Trophoblast cell (in vitro differentiated cells and primary cell): Measurements from ENCODE around the gene ROR1.

Experiments used
- DNase-seq, 2 donors: peaks; one replicate each; pipeline ENCODE4 v3.0.0-alpha.2; 2016
- H2AFZ ChIP-seq: 2 replicates; pipeline ENCODE4 v1.6.1; 2013; ENCODE audit warnings: low read length, moderate library complexity, mild to moderate bottlenecking; ENCODE audit not compliant: insufficient read depth, poor library complexity
- H2AK5ac ChIP-seq: 2 replicates; pipeline ENCODE4 v1.6.1; 2013; ENCODE audit warnings: mild to moderate bottlenecking, low read length
- H2BK120ac ChIP-seq: 2 replicates; pipeline ENCODE4 v1.6.1; 2013; ENCODE audit warnings: low read length, mild to moderate bottlenecking, moderate library complexity; ENCODE audit not compliant: insufficient read depth, poor library complexity
- H2BK12ac ChIP-seq: 2 replicates; pipeline ENCODE4 v1.6.1; 2013; ENCODE audit warnings: mild to moderate bottlenecking, low read length, moderate library complexity
- H2BK5ac ChIP-seq: 2 replicates; pipeline ENCODE4 v1.6.1; 2013; ENCODE audit warnings: low read length, low read depth, moderate library complexity, mild to moderate bottlenecking; ENCODE audit not compliant: poor library complexity
- H3K14ac ChIP-seq: 2 replicates; pipeline ENCODE4 v1.6.1; 2013; ENCODE audit warnings: mild to moderate bottlenecking, low read length
- H3K18ac ChIP-seq: 2 replicates; pipeline ENCODE4 v1.6.1; 2013; ENCODE audit warnings: mild to moderate bottlenecking, low read length
- H3K23ac ChIP-seq: 2 replicates; pipeline ENCODE4 v1.6.1; 2013; ENCODE audit warnings: low read length
- H3K27ac ChIP-seq: 2 replicates; pipeline ENCODE4 v1.5.1; 2013; ENCODE audit warnings: low read depth, mild to moderate bottlenecking, inconsistent platforms, low read length, moderate library complexity
- H3K27me3 ChIP-seq: 2 replicates; pipeline ENCODE4 v1.6.1; 2013; ENCODE audit warnings: inconsistent platforms, mild to moderate bottlenecking, low read length, moderate library complexity; ENCODE audit not compliant: insufficient read depth
- H3K36me3 ChIP-seq, 2 experiments: 1 replicate in 1 of 2; 2 replicates in 1 of 2; pipeline ENCODE4 v1.6.1; 2013; ENCODE audit warnings: low read length in 2 of 2, mild to moderate bottlenecking in 2 of 2, moderate library complexity in 1 of 2; ENCODE audit not compliant: insufficient read depth in 2 of 2, control insufficient read depth in 1 of 2
- H3K4ac ChIP-seq: 2 replicates; pipeline ENCODE4 v1.6.1; 2013; ENCODE audit warnings: low read depth, mild to moderate bottlenecking, low read length, moderate library complexity
- H3K4me1 ChIP-seq, 2 experiments: 1 replicate in 1 of 2; 2 replicates in 1 of 2; pipeline ENCODE4 v1.6.1; 2013; ENCODE audit warnings: low read length in 2 of 2, mild to moderate bottlenecking in 2 of 2, moderate library complexity in 1 of 2; ENCODE audit not compliant: insufficient read depth in 2 of 2, control insufficient read depth in 1 of 2
- H3K4me2 ChIP-seq: 2 replicates; pipeline ENCODE4 v1.6.1; 2013; ENCODE audit warnings: inconsistent platforms, mild to moderate bottlenecking, low read length, moderate library complexity
- H3K4me3 ChIP-seq: 2 replicates; pipeline ENCODE4 v1.5.1; 2013; ENCODE audit warnings: mild to moderate bottlenecking, low read depth, low read length, inconsistent platforms
- H3K79me1 ChIP-seq: one replicate; pipeline ENCODE4 v1.6.1; 2013; ENCODE audit warnings: low read length
- H3K79me2 ChIP-seq: 2 replicates; pipeline ENCODE4 v1.6.1; 2013; ENCODE audit warnings: low read length, mild to moderate bottlenecking; ENCODE audit not compliant: control insufficient read depth, insufficient read depth, poor library complexity
- H3K9ac ChIP-seq: 2 replicates; pipeline ENCODE4 v1.6.1; 2013; ENCODE audit warnings: mild to moderate bottlenecking, low read length
- H3K9me3 ChIP-seq: 2 replicates; pipeline ENCODE4 v1.6.1; 2013; ENCODE audit warnings: low read depth, mild to moderate bottlenecking, control low read depth, inconsistent platforms, low read length; ENCODE audit not compliant: insufficient read depth
- H4K12ac ChIP-seq: 2 replicates; pipeline ENCODE4 v1.6.1; 2013; ENCODE audit warnings: low read depth, mild to moderate bottlenecking, low read length, moderate library complexity
- H4K8ac ChIP-seq: 2 replicates; pipeline ENCODE4 v1.6.1; 2013; ENCODE audit warnings: low read depth, mild to moderate bottlenecking, low read length, moderate library complexity
- H4K91ac ChIP-seq: one replicate; pipeline ENCODE4 v1.6.1; 2013; ENCODE audit warnings: low read depth, mild to moderate bottlenecking, low read length, moderate library complexity
- WGBS: extraction: QIAGEN DNeasy Blood & Tissue Kit; methylation state at CpG from one replicate; pipeline ENCODE4 v1.1.7; 2013; ENCODE audit warnings: missing lambda C conversion rate; ENCODE audit not compliant: insufficient read length, insufficient coverage; ENCODE audit errors: extremely low coverage; 5-methylcytosine and 5-hydroxymethylcytosine counted together

The ROR1 gene

GRCh38 chr1:64062941-64063581 is 289.2 kb downstream of the ROR1 start:
- Histone ChIP-seq H3K9me3 (no peaks in the 10 kb centered on the region), H3K4ac (no peak overlapping the region), H3K27ac (no peak overlapping the region), H3K79me2 (no peaks in the 10 kb centered on the region), H3K9ac (no peak overlapping the region), H2BK5ac (no peak overlapping the region), H3K4me2 (no peak overlapping the region), H3K4me1 (peaks cover 1 to 5% of the 10 kb centered on the region in 2 experiments), H3K36me3 (peaks cover 0 to 4% of the 10 kb centered on the region in 2 experiments), H2BK120ac (no peak overlapping the region), H3K23ac (no peak overlapping the region), H3K4me3 (no peak overlapping the region), H2AFZ (no peak overlapping the region), H4K8ac (no peak overlapping the region), H2BK12ac (no peak overlapping the region), H3K27me3 (no peaks in the 10 kb centered on the region), H4K12ac (no peak overlapping the region), H2AK5ac (no peak overlapping the region), H3K14ac (no peak overlapping the region), H3K18ac (no peak overlapping the region), H4K91ac (no peak overlapping the region), H3K79me1 (peaks cover 1% of the 10 kb centered on the region)
- peak in 1 of 2 donors; percentile 45 for DNase-seq
- no CpG with 5 or more reads among the region's 2 CpGs for WGBS

- H2BK120ac ChIP-seq, result no peak overlapping the region
- H3K9ac ChIP-seq, result no peak overlapping the region
- H2AK5ac ChIP-seq, result no peak overlapping the region
- WGBS, result no CpG with 5 or more reads among the region's 2 CpGs
- DNase-seq, result peak; percentile 72 to 84
- H4K91ac ChIP-seq, result no peak overlapping the region
- H3K4me3 ChIP-seq, result no peak overlapping the region
- H2BK12ac ChIP-seq, result no peak overlapping the region
- no peaks in the 10 kb centered on the region for H3K9me3 ChIP-seq
- no peak overlapping the region for H3K14ac ChIP-seq
- no peak overlapping the region for H3K23ac ChIP-seq
- peaks cover 1 to 5% of the 10 kb centered on the region in 2 experiments for H3K4me1 ChIP-seq
- H3K36me3 ChIP-seq, result peaks cover 0 to 4% of the 10 kb centered on the region in 2 experiments
- no peak overlapping the region for H4K12ac ChIP-seq
- H4K8ac ChIP-seq, result no peak overlapping the region
- H3K4ac ChIP-seq, result no peak overlapping the region
- H3K4me2 ChIP-seq, result no peak overlapping the region
- peaks cover 1% of the 10 kb centered on the region for H3K79me1 ChIP-seq
- H3K18ac ChIP-seq, result no peak overlapping the region
- H3K79me2 ChIP-seq, result no peaks in the 10 kb centered on the region
- H3K27me3 ChIP-seq, result no peaks in the 10 kb centered on the region
- no peak overlapping the region for H3K27ac ChIP-seq
- no peak overlapping the region for H2BK5ac ChIP-seq
- no peak overlapping the region for H2AFZ ChIP-seq
Observed at GRCh38 chr1:64065571-64065970, 291.8 kb downstream of the ROR1 start.

DNA sequence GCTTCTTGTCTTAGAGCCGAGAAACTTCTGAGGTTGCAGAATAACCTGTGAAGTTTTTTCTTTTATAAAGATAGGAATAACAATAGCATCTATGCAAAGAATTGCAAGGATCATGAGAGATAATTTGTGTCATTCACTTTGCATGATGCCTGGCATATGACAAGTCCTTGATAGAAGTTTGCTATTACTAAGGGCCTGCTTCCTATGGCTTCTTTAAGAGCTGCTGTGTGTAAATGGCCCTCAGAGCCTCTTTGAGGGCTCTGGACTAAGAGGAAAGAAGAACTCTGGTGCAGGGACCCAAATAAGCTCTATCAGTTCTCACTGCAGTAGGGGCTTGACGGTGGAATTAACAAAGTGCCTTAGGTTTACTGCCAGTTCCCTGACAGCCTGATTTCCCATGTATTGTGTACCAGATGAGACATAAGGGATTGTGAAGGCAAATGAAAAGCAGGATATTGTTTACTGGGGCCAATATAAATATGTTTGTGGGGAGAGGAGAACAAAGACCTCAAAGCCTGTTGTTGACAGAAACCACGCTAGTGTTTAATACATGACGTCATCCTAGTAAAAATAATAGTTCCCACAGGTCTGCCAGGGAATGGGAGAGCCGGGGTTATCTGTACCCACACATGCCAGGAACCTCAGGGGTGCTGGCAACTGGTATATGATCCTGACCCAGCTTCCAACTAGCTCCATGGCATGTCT is 298.4 kb downstream of the ROR1 start:
- Histone ChIP-seq H3K36me3 (no peaks in the 10 kb centered on the region), H3K14ac (no peak overlapping the region), H2BK5ac (no peak overlapping the region), H3K79me2 (no peaks in the 10 kb centered on the region), H3K79me1 (peaks cover under 1% of the 10 kb centered on the region), H3K4ac (no peak overlapping the region), H3K27me3 (no peaks in the 10 kb centered on the region), H3K9ac (no peak overlapping the region), H2AK5ac (no peak overlapping the region), H4K12ac (no peak overlapping the region), H3K4me1 (peaks cover 7 to 20% of the 10 kb centered on the region in 2 experiments), H3K27ac (no peak overlapping the region), H3K4me3 (no peak overlapping the region), H2BK120ac (no peak overlapping the region), H3K23ac (no peak overlapping the region), H3K4me2 (no peak overlapping the region), H2BK12ac (no peak overlapping the region), H3K18ac (no peak overlapping the region), H4K8ac (no peak overlapping the region), H2AFZ (no peak overlapping the region), H4K91ac (no peak overlapping the region), H3K9me3 (no peaks in the 10 kb centered on the region)
- WGBS, result no CpG with 5 or more reads among the region's 5 CpGs
- no peak for DNase-seq

DNA sequence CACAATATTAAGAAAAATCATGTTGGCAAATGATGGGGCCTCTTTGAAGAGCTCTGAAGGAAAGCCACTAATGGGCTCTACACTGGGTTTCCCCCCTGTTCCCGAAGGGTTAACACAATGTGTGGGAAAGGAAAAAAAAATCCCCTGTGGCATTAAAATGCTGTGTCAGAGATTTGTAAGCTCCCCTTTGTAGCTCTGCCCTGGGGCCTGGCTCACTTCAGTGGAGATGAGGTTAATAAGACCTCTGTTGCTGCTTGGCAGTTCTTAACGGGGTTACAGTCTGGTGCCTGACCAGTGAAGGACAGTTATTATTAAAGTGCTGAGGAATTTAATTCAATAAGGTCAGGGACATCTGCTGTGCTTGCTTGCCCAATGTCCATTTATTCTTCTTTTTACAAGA is 299.9 kb downstream of the ROR1 start:
- H3K4ac ChIP-seq, result no peak overlapping the region
- no peak overlapping the region for H3K14ac ChIP-seq
- H3K4me2 ChIP-seq, result no peak overlapping the region
- no peaks in the 10 kb centered on the region for H3K36me3 ChIP-seq
- peaks cover 3% of the 10 kb centered on the region for H3K79me1 ChIP-seq
- H3K9ac ChIP-seq, result no peak overlapping the region
- no peak overlapping the region for H3K27ac ChIP-seq
- no CpG with 5 or more reads among the region's 2 CpGs for WGBS
- no peak overlapping the region for H2BK12ac ChIP-seq
- no peaks in the 10 kb centered on the region for H3K27me3 ChIP-seq
- H3K4me1 ChIP-seq, result peaks cover 14 to 27% of the 10 kb centered on the region in 2 experiments
- no peak for DNase-seq
- no peak overlapping the region for H4K12ac ChIP-seq
- H3K4me3 ChIP-seq, result no peak overlapping the region
- no peak overlapping the region for H2AK5ac ChIP-seq
- H3K9me3 ChIP-seq, result no peaks in the 10 kb centered on the region
- H2AFZ ChIP-seq, result no peak overlapping the region
- no peak overlapping the region for H4K8ac ChIP-seq
- no peak overlapping the region for H3K18ac ChIP-seq
- no peak overlapping the region for H3K23ac ChIP-seq
- H2BK5ac ChIP-seq, result no peak overlapping the region
- no peak overlapping the region for H2BK120ac ChIP-seq
- H3K79me2 ChIP-seq, result no peaks in the 10 kb centered on the region
- H4K91ac ChIP-seq, result no peak overlapping the region
